GM12891 (cell line): ENCODE data around the gene PACSIN3.

Experiments
- POLR2A ChIP-seq: IDR thresholded peaks from 2 replicates; pipeline ENCODE4 v1.6.1; 2011; ENCODE audit warnings: low read depth, low read length, control low read depth
- POLR2AphosphoS5 ChIP-seq: IDR thresholded peaks from 2 replicates; pipeline ENCODE4 v1.6.1; 2011; ENCODE audit warnings: low read depth, low read length, control low read depth

- TF ChIP-seq POLR2AphosphoS5 (no peak), POLR2A (no peak)
These were observed 24.3 kb downstream of the PACSIN3 start for GRCh38 chr11:47161890-47162289.
